ENCODE results near the gene CLN5. TPM values are rescaled to one million over a fixed set of nuclear protein-coding genes. Genes with fewer than 3 reads are reported as not detected.

The CLN5 gene
- total RNA-seq, 1 donor from 2014 or later = 43.3 TPM

- no peak for DNase-seq (ENCODE audit: extremely low spot score, unreplicated experiment)
- H3K36me3 Mint-ChIP-seq (ENCODE audit: unreplicated experiment) = peaks cover 50% of the 10 kb centered on the region
- no peaks in the 10 kb centered on the region for H3K27me3 Mint-ChIP-seq (ENCODE audit: unreplicated experiment)
- peaks cover 12% of the 10 kb centered on the region for H3K4me1 Mint-ChIP-seq (ENCODE audit: unreplicated experiment)
- H3K4me3 Mint-ChIP-seq (ENCODE audit: unreplicated experiment) = no peak overlapping the region
- no peaks in the 10 kb centered on the region for H3K9me3 Mint-ChIP-seq (ENCODE audit: unreplicated experiment)
- TF ChIP-seq CTCF (IDR thresholded peaks at IDR 0.05) = no peak
- H3K27ac Mint-ChIP-seq (ENCODE audit: unreplicated experiment) = no peak overlapping the region
Measured at GRCh38 chr13:77016251-77016812, 24.5 kb downstream of the CLN5 start.

GRCh38 chr13:77016888-77017623 is 25.2 kb downstream of the CLN5 start:
- DNase-seq (ENCODE audit: extremely low spot score, unreplicated experiment) = no peak
- H3K27ac Mint-ChIP-seq (ENCODE audit: unreplicated experiment) = no peak overlapping the region
- no peak overlapping the region for H3K4me3 Mint-ChIP-seq (ENCODE audit: unreplicated experiment)
- H3K36me3 Mint-ChIP-seq (ENCODE audit: unreplicated experiment) = peaks cover 44% of the 10 kb centered on the region
- H3K27me3 Mint-ChIP-seq (ENCODE audit: unreplicated experiment) = no peaks in the 10 kb centered on the region
- H3K9me3 Mint-ChIP-seq (ENCODE audit: unreplicated experiment) = no peaks in the 10 kb centered on the region
- H3K4me1 Mint-ChIP-seq (ENCODE audit: unreplicated experiment) = peaks cover 18% of the 10 kb centered on the region
- TF ChIP-seq CTCF (IDR thresholded peaks at IDR 0.05) = no peak

- DNase-seq (ENCODE audit: extremely low spot score, unreplicated experiment) = no peak
- Mint-ChIP-seq H3K36me3 (ENCODE audit: unreplicated experiment) (peaks cover 29% of the 10 kb centered on the region), H3K27me3 (ENCODE audit: unreplicated experiment) (no peaks in the 10 kb centered on the region), H3K4me1 (ENCODE audit: unreplicated experiment) (peaks cover 44% of the 10 kb centered on the region), H3K4me3 (ENCODE audit: unreplicated experiment) (no peak overlapping the region), H3K9me3 (ENCODE audit: unreplicated experiment) (no peaks in the 10 kb centered on the region), H3K27ac (ENCODE audit: unreplicated experiment) (no peak overlapping the region)
- no peak for TF ChIP-seq CTCF (IDR thresholded peaks at IDR 0.05)
Measured at GRCh38 chr13:77019756-77020155, 27.9 kb downstream of the CLN5 start.

GRCh38 chr13:77022341-77022740 is 30.5 kb downstream of the CLN5 start:
- Mint-ChIP-seq H3K36me3 (ENCODE audit: unreplicated experiment) (peaks cover 13% of the 10 kb centered on the region), H3K9me3 (ENCODE audit: unreplicated experiment) (no peaks in the 10 kb centered on the region), H3K4me3 (ENCODE audit: unreplicated experiment) (no peak overlapping the region), H3K4me1 (ENCODE audit: unreplicated experiment) (peaks cover 58% of the 10 kb centered on the region), H3K27me3 (ENCODE audit: unreplicated experiment) (no peaks in the 10 kb centered on the region), H3K27ac (ENCODE audit: unreplicated experiment) (peak overlapping the region; percentile 52)
- DNase-seq (ENCODE audit: extremely low spot score, unreplicated experiment) = no peak
- no peak for TF ChIP-seq CTCF (IDR thresholded peaks at IDR 0.05)

- Mint-ChIP-seq H3K36me3 (ENCODE audit: unreplicated experiment) (peaks cover 5% of the 10 kb centered on the region), H3K9me3 (ENCODE audit: unreplicated experiment) (no peaks in the 10 kb centered on the region), H3K4me3 (ENCODE audit: unreplicated experiment) (peak overlapping the region; percentile 96), H3K27ac (ENCODE audit: unreplicated experiment) (peak overlapping the region; percentile 86), H3K27me3 (ENCODE audit: unreplicated experiment) (no peaks in the 10 kb centered on the region), H3K4me1 (ENCODE audit: unreplicated experiment) (peaks cover 62% of the 10 kb centered on the region)
- peak; percentile 85 for DNase-seq (ENCODE audit: extremely low spot score, unreplicated experiment)
- no peak for TF ChIP-seq CTCF (IDR thresholded peaks at IDR 0.05)
Measured at GRCh38 chr13:77026255-77026860, 34.5 kb downstream of the CLN5 start.

All from osteocyte (in vitro differentiated cells).